Neural cell (in vitro differentiated cells): ENCODE data around the gene C3orf70. TPM values are rescaled to one million over a fixed set of nuclear protein-coding genes. Genes with fewer than 3 reads are reported as not detected.
A peak's percentile ranks its signal among the peaks of the same experiment; 100 is the strongest.

Experiments used
- H2AFZ ChIP-seq: fragments of 200-600, 300-800 bp; sonication (generic), shearing (Covaris generic); 2 replicates; pipeline ENCODE4 v1.6.0; 2014; ENCODE audit warnings: low read depth, mild to moderate bottlenecking, antibody characterized with exemption, low read length, moderate library complexity
- H3F3A ChIP-seq: fragments of 200-600 bp; shearing (Covaris generic); 2 replicates; pipeline ENCODE4 v1.6.1; 2016; ENCODE audit warnings: mild to moderate bottlenecking, moderate library complexity, mixed read lengths, antibody characterized with exemption, low read length; ENCODE audit not compliant: insufficient read depth, poor library complexity, severe bottlenecking
- H3K27ac ChIP-seq: fragments of 200-600, 300-800 bp; sonication (generic), shearing (Covaris generic); 2 replicates; pipeline ENCODE4 v1.5.1; 2014; ENCODE audit warnings: mild to moderate bottlenecking, low read length, moderate library complexity
- H3K27me3 ChIP-seq: fragments of 300-800, 200-600 bp; sonication (generic), shearing (Covaris generic); 2 replicates; pipeline ENCODE4 v1.6.0; 2014; ENCODE audit warnings: mild to moderate bottlenecking, low read depth, low read length, moderate library complexity; ENCODE audit not compliant: insufficient read depth
- H3K36me3 ChIP-seq: fragments of 300-800, 200-600 bp; sonication (generic), shearing (Covaris generic); 2 replicates; pipeline ENCODE4 v1.5.1; 2014; ENCODE audit warnings: mild to moderate bottlenecking, antibody characterized with exemption, low read length, moderate library complexity; ENCODE audit not compliant: insufficient read depth
- H3K4me2 ChIP-seq: fragments of 300-800, 200-600 bp; sonication (generic), shearing (Covaris generic); 2 replicates; pipeline ENCODE4 v1.6.0; 2014; ENCODE audit warnings: mild to moderate bottlenecking, low read length
- H3K4me3 ChIP-seq: fragments of 300-800, 200-600 bp; sonication (generic), shearing (Covaris generic); 2 replicates; pipeline ENCODE4 v1.5.1; 2014; ENCODE audit warnings: mild to moderate bottlenecking, low read length, moderate library complexity
- H3K79me2 ChIP-seq: fragments of 200-600 bp; shearing (Covaris generic); replicated peaks from 2 replicates; pipeline ENCODE4 v1.6.0; 2014; ENCODE audit warnings: mild to moderate bottlenecking, low read length, moderate library complexity; ENCODE audit not compliant: insufficient read depth
- H3K9ac ChIP-seq: fragments of 300-800, 200-600 bp; sonication (generic), shearing (Covaris generic); 2 replicates; pipeline ENCODE4 v1.6.1; 2016; ENCODE audit warnings: mild to moderate bottlenecking, low read length, mixed read lengths
- H3K9me2 ChIP-seq: fragments of 200-600 bp; shearing (Covaris generic); 2 replicates; pipeline ENCODE4 v1.6.1; 2016; ENCODE audit warnings: mild to moderate bottlenecking, low read length, mixed read lengths; ENCODE audit not compliant: insufficient read depth
- H3K9me3 ChIP-seq: fragments of 200-600, 300-800 bp; sonication (generic), shearing (Covaris generic); 2 replicates; pipeline ENCODE4 v1.6.1; 2016; ENCODE audit warnings: mild to moderate bottlenecking, mixed run types, low read length, moderate library complexity, mixed read lengths
- H4K20me1 ChIP-seq: fragments of 200-600 bp; shearing (Covaris generic); 2 replicates; pipeline ENCODE4 v1.6.1; 2016; ENCODE audit warnings: mild to moderate bottlenecking, mixed run types; ENCODE audit not compliant: insufficient read depth
- CTCF ChIP-seq: fragments of 450-650 bp; IDR thresholded peaks from 2 replicates; pipeline ENCODE4 v1.5.1; 2014; ENCODE audit warnings: antibody characterized with exemption, mild to moderate bottlenecking, moderate library complexity; ENCODE audit not compliant: poor library complexity, severe bottlenecking
- EP300 ChIP-seq: fragments of 450-650 bp; conservative IDR thresholded peaks from 2 replicates; pipeline ENCODE4 v1.6.1; 2014; ENCODE audit warnings: antibody characterized with exemption, mild to moderate bottlenecking, moderate library complexity; ENCODE audit not compliant: poor library complexity, severe bottlenecking
- EZH2 ChIP-seq: fragments of 200-600, 300-800 bp; shearing (Covaris generic), sonication (generic); IDR thresholded peaks from 2 replicates; pipeline ENCODE4 v1.6.1; 2014; ENCODE audit warnings: antibody characterized with exemption, low read length, borderline replicate concordance, mild to moderate bottlenecking; ENCODE audit not compliant: insufficient read depth, poor library complexity, severe bottlenecking
- POLR2AphosphoS5 ChIP-seq: IDR thresholded peaks from 2 replicates; pipeline ENCODE4 v1.6.1; 2012
- RAD21 ChIP-seq: fragments of 450-650 bp; conservative IDR thresholded peaks from 2 replicates; pipeline ENCODE4 v1.6.1; 2014; ENCODE audit warnings: antibody characterized with exemption, mild to moderate bottlenecking, moderate library complexity
- REST ChIP-seq: IDR thresholded peaks from 2 replicates; pipeline ENCODE4 v1.6.1; 2012; ENCODE audit warnings: borderline replicate concordance
- SMC3 ChIP-seq: fragments of 450-650 bp; conservative IDR thresholded peaks from 2 replicates; pipeline ENCODE4 v1.6.1; 2014; ENCODE audit warnings: antibody characterized with exemption, mild to moderate bottlenecking, moderate library complexity; ENCODE audit not compliant: poor library complexity
- polyA plus RNA-seq: library from polyadenylated mRNA; depleted of rRNA; stranded (reverse); fragments of >200 nt; gene quantifications from 2 replicates; pipeline ENCODE4 v1.2.3, GENCODE V29; 2014

The C3orf70 gene
- polyA plus RNA-seq, 1 donor from 2014 or later, result 3.4 TPM

- H3K9me2 ChIP-seq, result no peaks in the 10 kb centered on the region
These were observed 21.1 kb downstream of the C3orf70 start for GRCh38 chr3:185131602-185132256.

GRCh38 chr3:185129083-185129482, 23.8 kb downstream of the C3orf70 start:
- Histone ChIP-seq H3K9me2 (no peaks in the 10 kb centered on the region), H3K4me2 (no peak overlapping the region), H3K9ac (no peak overlapping the region), H3K4me3 (no peak overlapping the region), H3K9me3 (no peaks in the 10 kb centered on the region), H2AFZ (no peak overlapping the region), H3K27me3 (no peaks in the 10 kb centered on the region), H4K20me1 (no peaks in the 10 kb centered on the region), H3K36me3 (no peaks in the 10 kb centered on the region), H3K27ac (no peak overlapping the region), H3K79me2 (no peaks in the 10 kb centered on the region), H3F3A (no peaks in the 10 kb centered on the region)
- TF ChIP-seq RAD21, result no peak

More at GRCh38 chr3:185131602-185132256, 21.1 kb downstream of the C3orf70 start:
- Histone ChIP-seq H3K36me3 (no peaks in the 10 kb centered on the region), H3K27me3 (no peaks in the 10 kb centered on the region), H3K79me2 (no peaks in the 10 kb centered on the region), H3F3A (no peaks in the 10 kb centered on the region), H3K9ac (no peak overlapping the region), H2AFZ (no peak overlapping the region), H3K27ac (no peak overlapping the region), H3K4me3 (no peak overlapping the region), H3K9me3 (no peaks in the 10 kb centered on the region), H3K4me2 (no peak overlapping the region), H4K20me1 (no peaks in the 10 kb centered on the region)
- TF ChIP-seq RAD21 (no peak), SMC3 (no peak), EP300 (no peak), EZH2 (no peak)

GRCh38 chr3:185126201-185126600, 26.7 kb downstream of the C3orf70 start:
- H3K4me3 ChIP-seq, result no peak overlapping the region
- no peak overlapping the region for H2AFZ ChIP-seq
- no peak overlapping the region for H3K4me2 ChIP-seq
- no peaks in the 10 kb centered on the region for H3K36me3 ChIP-seq
- no peaks in the 10 kb centered on the region for H3K9me3 ChIP-seq
- H3F3A ChIP-seq, result no peaks in the 10 kb centered on the region
- H3K9ac ChIP-seq, result no peak overlapping the region
- TF ChIP-seq POLR2AphosphoS5 (peak; percentile 63), CTCF (no peak), REST (no peak), EP300 (peak; percentile 94), RAD21 (no peak)
- H3K9me2 ChIP-seq, result no peaks in the 10 kb centered on the region
- no peaks in the 10 kb centered on the region for H4K20me1 ChIP-seq
- no peak overlapping the region for H3K27ac ChIP-seq
- no peaks in the 10 kb centered on the region for H3K79me2 ChIP-seq
- no peaks in the 10 kb centered on the region for H3K27me3 ChIP-seq
